Progenitor cell of endocrine pancreas (in vitro differentiated cells): ENCODE data around the gene PPIG. TPM values are rescaled to one million over a fixed set of nuclear protein-coding genes. Genes with fewer than 3 reads are reported as not detected.
A peak's percentile ranks its signal among the peaks of the same experiment; 100 is the strongest.

Experiments
- DNase-seq: peaks from one replicate; pipeline ENCODE4 v3.0.0; 2021; ENCODE audit warnings: low spot score; ENCODE audit not compliant: unreplicated experiment
- H3K27ac Mint-ChIP-seq: 2 replicates; pipeline ENCODE4 v1.8.0; 2021; ENCODE audit warnings: mild to moderate bottlenecking, moderate library complexity, mixed read lengths
- H3K27me3 Mint-ChIP-seq: 2 replicates; pipeline ENCODE4 v1.8.0; 2021; ENCODE audit warnings: mixed read lengths
- H3K36me3 Mint-ChIP-seq: 2 replicates; pipeline ENCODE4 v1.8.0; 2022; ENCODE audit warnings: mixed read lengths; ENCODE audit not compliant: insufficient read depth
- H3K4me1 Mint-ChIP-seq: 2 replicates; pipeline ENCODE4 v1.8.0; 2021; ENCODE audit warnings: low read depth, mixed read lengths
- H3K4me3 Mint-ChIP-seq: 2 replicates; pipeline ENCODE4 v1.8.0; 2021; ENCODE audit warnings: low read depth, mild to moderate bottlenecking, moderate library complexity, mixed read lengths
- H3K9me3 Mint-ChIP-seq: 2 replicates; pipeline ENCODE4 v1.8.0; 2021; ENCODE audit warnings: low read depth, mixed read lengths
- CTCF ChIP-seq: fragments of 200-600 bp; sonication (generic); IDR thresholded peaks from one replicate; pipeline ENCODE4 v1.5.0; 2021; ENCODE audit warnings: antibody characterized with exemption, mild to moderate bottlenecking; ENCODE audit not compliant: unreplicated experiment
- total RNA-seq: library from RNA; stranded (reverse); gene quantifications from 2 replicates; pipeline ENCODE4 v1.2.1, GENCODE V29; 2021

The PPIG gene
- total RNA-seq, 1 donor from 2014 or later, result 62.1 TPM

DNA sequence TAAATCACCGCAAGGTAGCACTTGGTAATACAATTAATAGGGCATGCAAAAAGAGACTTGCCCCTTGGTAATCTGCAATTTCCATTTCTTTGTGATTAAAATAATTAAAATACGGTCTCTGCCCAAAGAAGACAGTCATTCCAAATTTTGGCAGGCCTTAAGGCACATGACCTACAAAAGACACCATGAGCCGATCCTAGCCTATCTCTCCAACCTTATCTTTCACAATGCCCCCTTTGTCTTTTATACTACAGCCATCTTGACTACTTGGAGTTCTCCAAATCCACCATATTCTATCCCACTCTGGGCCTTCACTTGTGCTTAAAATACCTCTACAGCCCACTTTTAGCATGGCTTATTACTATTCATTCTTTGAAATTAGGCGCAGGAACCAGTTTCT, 86.8 kb downstream of the PPIG start:
- H3K4me1 Mint-ChIP-seq, result peaks cover 6% of the 10 kb centered on the region
- TF ChIP-seq CTCF, result no peak
- H3K9me3 Mint-ChIP-seq, result no peaks in the 10 kb centered on the region
- H3K27me3 Mint-ChIP-seq, result no peaks in the 10 kb centered on the region
- no peak for DNase-seq
- H3K36me3 Mint-ChIP-seq, result no peaks in the 10 kb centered on the region
- no peak overlapping the region for H3K27ac Mint-ChIP-seq
- H3K4me3 Mint-ChIP-seq, result no peak overlapping the region

DNA sequence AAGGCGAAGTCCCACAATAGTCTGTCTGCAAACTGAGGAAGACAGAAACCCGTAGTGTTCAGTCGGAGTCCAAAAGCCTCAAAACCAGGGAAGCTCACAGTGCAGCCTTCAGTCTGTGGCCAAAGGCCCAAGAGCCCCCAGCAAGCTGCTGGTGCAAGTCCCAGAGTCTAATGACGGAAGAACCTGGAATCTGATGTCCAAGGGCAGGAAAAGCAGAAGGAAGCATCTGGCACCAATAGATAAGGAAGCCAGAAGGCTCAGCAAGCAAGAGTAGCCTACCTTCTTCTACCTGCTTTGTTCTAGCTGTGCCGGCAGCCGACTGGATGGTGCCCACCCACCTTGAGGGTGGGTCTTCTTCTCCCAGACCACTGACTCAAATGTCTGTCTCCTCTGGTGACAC, 88.3 kb downstream of the PPIG start:
- H3K4me1 Mint-ChIP-seq, result peaks cover 6% of the 10 kb centered on the region
- H3K36me3 Mint-ChIP-seq, result no peaks in the 10 kb centered on the region
- H3K27me3 Mint-ChIP-seq, result no peaks in the 10 kb centered on the region
- no peak overlapping the region for H3K27ac Mint-ChIP-seq
- H3K4me3 Mint-ChIP-seq, result no peak overlapping the region
- no peak for DNase-seq
- TF ChIP-seq CTCF, result no peak
- H3K9me3 Mint-ChIP-seq, result no peaks in the 10 kb centered on the region

GRCh38 chr2:169673106-169673505, 89.0 kb downstream of the PPIG start:
- no peaks in the 10 kb centered on the region for H3K27me3 Mint-ChIP-seq
- no peak overlapping the region for H3K27ac Mint-ChIP-seq
- H3K4me1 Mint-ChIP-seq, result peaks cover 4% of the 10 kb centered on the region
- TF ChIP-seq CTCF, result no peak
- H3K36me3 Mint-ChIP-seq, result no peaks in the 10 kb centered on the region
- no peaks in the 10 kb centered on the region for H3K9me3 Mint-ChIP-seq
- no peak overlapping the region for H3K4me3 Mint-ChIP-seq
- no peak for DNase-seq

DNA sequence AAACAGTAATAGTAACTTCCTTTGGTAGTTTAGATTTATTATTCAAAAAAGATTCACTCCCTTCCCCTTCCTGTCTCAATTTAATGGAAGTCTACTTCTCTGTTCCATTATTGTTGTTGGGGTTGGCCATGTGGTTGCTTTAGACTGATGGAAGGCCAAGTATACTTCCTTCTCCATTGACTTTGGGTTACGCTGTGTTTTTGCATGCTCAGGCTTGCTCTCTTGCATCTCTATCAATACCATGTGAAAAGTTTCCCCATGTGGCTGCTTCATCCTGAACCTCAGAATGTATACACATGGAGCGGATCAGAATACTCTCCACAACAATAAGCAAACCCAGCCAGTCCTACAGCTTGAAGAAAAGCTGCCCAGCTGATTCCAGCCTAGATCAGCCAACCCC, 89.8 kb downstream of the PPIG start:
- Mint-ChIP-seq H3K4me1 (no peaks in the 10 kb centered on the region), H3K27me3 (no peaks in the 10 kb centered on the region), H3K36me3 (no peaks in the 10 kb centered on the region), H3K27ac (no peak overlapping the region), H3K9me3 (no peaks in the 10 kb centered on the region), H3K4me3 (no peak overlapping the region)
- no peak for TF ChIP-seq CTCF
- no peak for DNase-seq

DNA sequence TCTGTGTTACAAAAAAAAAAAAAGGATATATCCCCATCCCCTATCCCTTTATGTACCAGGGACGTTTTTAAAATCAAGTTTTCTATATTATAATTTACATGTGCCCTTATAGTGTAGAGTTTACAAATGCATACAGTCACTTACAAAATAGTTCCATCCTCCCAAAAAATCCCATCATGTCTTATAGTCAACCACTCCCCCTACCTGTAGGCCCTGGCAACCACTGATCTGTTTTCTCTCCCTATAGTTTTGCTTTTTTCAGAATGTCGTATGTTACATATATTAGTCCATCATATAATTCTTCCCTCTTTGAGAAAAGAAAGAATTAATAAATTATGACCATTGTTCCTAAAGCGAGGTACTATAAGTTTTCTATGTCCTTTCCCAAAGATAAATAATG, 92.2 kb downstream of the PPIG start:
- H3K36me3 Mint-ChIP-seq, result peaks cover 2% of the 10 kb centered on the region
- H3K4me3 Mint-ChIP-seq, result no peak overlapping the region
- peaks cover 3% of the 10 kb centered on the region for H3K9me3 Mint-ChIP-seq
- H3K27me3 Mint-ChIP-seq, result no peaks in the 10 kb centered on the region
- TF ChIP-seq CTCF, result peak; percentile 17
- DNase-seq, result no peak
- H3K27ac Mint-ChIP-seq, result no peak overlapping the region
- H3K4me1 Mint-ChIP-seq, result no peaks in the 10 kb centered on the region
